ENCODE measurements around the gene DISC1. TPM values are rescaled to one million over a fixed set of nuclear protein-coding genes. Genes with fewer than 3 reads are reported as not detected.
A peak's percentile ranks its signal among the peaks of the same experiment; 100 is the strongest.
"Not testable (repeated sequence)": the region's sequence is repeated elsewhere in the genome, so short reads cannot be mapped to it uniquely, and the experiment has no call there.

DISC1 gene
- total and polyA plus RNA-seq, 2 experiments from 2014 or later = 2.1 to 6.5 TPM

DNA sequence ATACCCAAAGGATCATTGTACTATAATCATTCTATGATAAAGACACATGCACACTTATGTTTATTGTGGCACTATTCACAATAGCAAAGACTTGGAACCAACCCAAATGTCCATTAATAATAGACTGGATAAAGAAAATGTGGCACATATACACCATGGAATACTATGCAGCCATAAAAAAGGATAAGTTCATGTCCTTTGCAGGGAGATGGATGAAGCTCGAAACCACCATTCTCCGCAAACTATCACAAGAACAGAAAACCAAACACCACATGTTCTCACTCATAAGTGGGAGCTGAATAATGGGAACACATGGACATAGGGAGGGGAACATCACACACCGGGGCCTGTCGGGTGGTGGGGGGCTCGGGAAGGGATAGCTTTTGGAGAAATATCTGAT lies 321.5 kb downstream of the DISC1 start:
- not testable (repeated sequence) for H3K27ac ChIP-seq (ENCODE audit: low read depth); H2AFZ ChIP-seq; H3K27ac Mint-ChIP-seq; H3K9me2 ChIP-seq (ENCODE audit: insufficient read depth); H3K4me3 ChIP-seq; H3F3A ChIP-seq (replicated peaks; ENCODE audit: low read depth); H4K20me1 ChIP-seq (replicated peaks; ENCODE audit: insufficient read depth); H3K27me3 Mint-ChIP-seq (ENCODE audit: insufficient read depth, low read depth, poor library complexity); ATAC-seq; H3K36me3 ChIP-seq (ENCODE audit: insufficient read depth); H3K36me3 Mint-ChIP-seq (ENCODE audit: low read depth); DNase-seq (ENCODE audit: low spot score); H3K79me2 ChIP-seq (replicated peaks; ENCODE audit: insufficient read depth); H3K4me3 Mint-ChIP-seq; H3K27me3 ChIP-seq (ENCODE audit: insufficient read depth); H3K4me2 ChIP-seq
- Mint-ChIP-seq H3K4me1 (peaks cover 15% of the 10 kb centered on the region), H3K9me3 (peaks cover 12% of the 10 kb centered on the region; the same call in 2 of the 3 replicates)
- H3K4me1 ChIP-seq (ENCODE audit: insufficient read depth) = peaks cover 18% of the 10 kb centered on the region

DNA sequence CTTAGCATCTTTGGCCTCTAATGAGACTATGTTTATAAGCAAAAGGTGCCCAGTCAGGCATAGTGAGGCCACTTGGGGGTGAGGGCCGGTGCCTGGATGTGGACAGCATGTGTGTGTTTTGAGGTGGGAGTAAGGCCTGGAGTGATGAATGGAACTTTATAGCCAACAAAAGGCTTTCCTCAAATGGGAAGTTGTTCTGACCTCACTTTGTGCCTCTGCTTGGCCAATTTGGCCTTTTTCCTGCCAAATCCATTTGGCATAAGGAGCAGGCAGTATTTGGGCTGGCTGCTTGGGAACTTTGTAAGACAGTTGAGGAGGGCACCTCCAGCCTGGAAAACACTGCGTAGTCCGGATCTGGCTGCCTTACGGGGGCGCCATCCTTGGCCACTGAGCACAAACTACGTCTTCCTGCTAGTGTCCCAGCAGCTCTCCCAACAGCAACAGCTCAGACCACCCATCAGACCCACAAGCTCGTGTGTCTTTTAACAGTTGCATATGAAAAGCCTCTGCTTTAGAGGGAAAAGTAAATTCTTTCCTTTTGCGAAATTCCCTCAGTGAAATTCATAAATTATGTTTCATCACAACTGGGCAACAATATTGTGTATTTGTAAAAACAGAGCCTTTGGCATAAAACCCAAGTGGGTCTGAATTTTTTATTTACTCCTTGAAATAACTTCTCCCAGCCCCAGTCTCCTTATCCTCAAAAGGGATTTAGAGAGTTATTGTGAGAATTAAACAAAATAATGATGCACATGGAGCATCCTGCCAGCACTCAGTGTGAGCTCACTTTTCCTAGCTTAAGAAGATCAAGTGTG lies 322.9 kb downstream of the DISC1 start:
- H3K9me3 Mint-ChIP-seq = peaks cover 12% of the 10 kb centered on the region; the same call in 2 of the 3 replicates
- TF ChIP-seq, protein P1, sequence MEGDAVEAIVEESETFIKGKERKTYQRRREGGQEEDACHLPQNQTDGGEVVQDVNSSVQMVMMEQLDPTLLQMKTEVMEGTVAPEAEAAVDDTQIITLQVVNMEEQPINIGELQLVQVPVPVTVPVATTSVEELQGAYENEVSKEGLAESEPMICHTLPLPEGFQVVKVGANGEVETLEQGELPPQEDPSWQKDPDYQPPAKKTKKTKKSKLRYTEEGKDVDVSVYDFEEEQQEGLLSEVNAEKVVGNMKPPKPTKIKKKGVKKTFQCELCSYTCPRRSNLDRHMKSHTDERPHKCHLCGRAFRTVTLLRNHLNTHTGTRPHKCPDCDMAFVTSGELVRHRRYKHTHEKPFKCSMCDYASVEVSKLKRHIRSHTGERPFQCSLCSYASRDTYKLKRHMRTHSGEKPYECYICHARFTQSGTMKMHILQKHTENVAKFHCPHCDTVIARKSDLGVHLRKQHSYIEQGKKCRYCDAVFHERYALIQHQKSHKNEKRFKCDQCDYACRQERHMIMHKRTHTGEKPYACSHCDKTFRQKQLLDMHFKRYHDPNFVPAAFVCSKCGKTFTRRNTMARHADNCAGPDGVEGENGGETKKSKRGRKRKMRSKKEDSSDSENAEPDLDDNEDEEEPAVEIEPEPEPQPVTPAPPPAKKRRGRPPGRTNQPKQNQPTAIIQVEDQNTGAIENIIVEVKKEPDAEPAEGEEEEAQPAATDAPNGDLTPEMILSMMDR (conservative IDR thresholded peaks at IDR 0.05; ENCODE audit: low read depth in 2 of 2) = peak; percentile 48 to 75
- no peak for TF ChIP-seq ZNF114 (CRISPR knock-in tag; IDR thresholded peaks at IDR 0.05)
- no peak overlapping the region for H3K4me3 Mint-ChIP-seq
- peaks cover 5% of the 10 kb centered on the region for H3K27me3 Mint-ChIP-seq (ENCODE audit: insufficient read depth, low read depth, poor library complexity)
- peaks cover 15% of the 10 kb centered on the region for H3K4me1 Mint-ChIP-seq
- Histone ChIP-seq H3K27ac (ENCODE audit: low read depth) (no peak overlapping the region), H3K9me2 (ENCODE audit: insufficient read depth) (0 out of 2 replicates have a peak, but pooled peaks cover 5% of the 10 kb centered on the region), H4K20me1 (replicated peaks; ENCODE audit: insufficient read depth) (no peaks in the 10 kb centered on the region), H3K4me2 (peak overlapping the region; percentile 9; the same call in 1 of the 2 replicates), H3K4me3 (no peak overlapping the region), H3K79me2 (replicated peaks; ENCODE audit: insufficient read depth) (no peaks in the 10 kb centered on the region), H3K4me1 (ENCODE audit: insufficient read depth) (peaks cover 18% of the 10 kb centered on the region), H3K27me3 (ENCODE audit: insufficient read depth) (no peaks in the 10 kb centered on the region), H3F3A (replicated peaks; ENCODE audit: low read depth) (no peaks in the 10 kb centered on the region), H2AFZ (no peak overlapping the region), H3K36me3 (ENCODE audit: insufficient read depth) (no peaks in the 10 kb centered on the region)
- H3K36me3 Mint-ChIP-seq (ENCODE audit: low read depth) = peaks cover 3% of the 10 kb centered on the region; the same call in 2 of the 3 replicates
- DNase-seq (ENCODE audit: low spot score) (peak; percentile 63), ATAC-seq (peak; percentile 96)
- no peak overlapping the region; the same call in 1 of the 2 replicates for H3K27ac Mint-ChIP-seq

DNA sequence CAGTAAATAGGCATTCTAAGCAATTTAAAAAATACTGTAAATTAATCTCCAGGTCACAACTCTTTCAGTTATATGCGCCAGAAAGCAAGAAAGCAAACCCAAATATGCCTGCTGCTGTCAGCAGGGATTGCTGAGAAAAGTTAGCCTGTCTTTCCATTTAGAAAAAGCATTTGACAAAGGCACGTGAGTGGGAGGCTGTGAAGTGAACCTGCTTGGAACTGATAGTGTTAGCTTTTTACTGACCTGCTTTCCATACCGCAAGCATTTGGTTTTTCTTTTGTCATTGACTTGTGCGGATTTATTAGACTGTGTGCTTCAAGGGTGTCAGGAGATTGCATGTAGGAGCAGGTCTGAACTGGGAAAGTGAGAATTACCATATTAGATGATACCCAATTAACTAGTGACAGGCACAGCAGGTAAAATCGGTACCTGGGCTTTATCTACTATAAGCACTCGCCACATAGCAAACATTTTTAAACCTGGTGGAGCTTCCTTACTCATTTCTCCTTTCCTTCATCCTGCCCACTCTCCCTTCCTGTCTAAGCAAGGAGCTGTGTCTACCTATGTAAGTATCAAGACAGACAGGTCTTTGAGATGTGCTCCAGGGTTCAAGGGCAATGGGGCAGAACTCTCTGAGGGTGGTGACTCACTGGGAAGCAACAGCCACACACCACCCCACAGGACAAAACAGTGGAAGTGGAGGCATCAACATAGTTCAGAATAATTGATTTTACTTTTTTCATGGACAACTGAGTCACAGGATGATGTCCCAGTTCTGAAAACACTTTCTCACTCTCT lies 323.9 kb downstream of the DISC1 start:
- no peak overlapping the region for H3K27ac ChIP-seq (ENCODE audit: low read depth)
- no peak overlapping the region for H3K4me3 ChIP-seq
- H3K4me2 ChIP-seq = peak overlapping the region; percentile 48; the same call in 1 of the 2 replicates
- no peak for ATAC-seq
- H3K27me3 ChIP-seq (ENCODE audit: insufficient read depth) = no peaks in the 10 kb centered on the region
- H3K4me1 ChIP-seq (ENCODE audit: insufficient read depth) = peaks cover 18% of the 10 kb centered on the region
- no peaks in the 10 kb centered on the region for H3K36me3 ChIP-seq (ENCODE audit: insufficient read depth)
- no peaks in the 10 kb centered on the region for H3F3A ChIP-seq (replicated peaks; ENCODE audit: low read depth)
- Mint-ChIP-seq H3K4me3 (no peak overlapping the region), H3K36me3 (ENCODE audit: low read depth) (peaks cover 3% of the 10 kb centered on the region; the same call in 2 of the 3 replicates), H3K9me3 (peaks cover 12% of the 10 kb centered on the region; the same call in 2 of the 3 replicates), H3K27me3 (ENCODE audit: insufficient read depth, low read depth, poor library complexity) (peaks cover 2% of the 10 kb centered on the region), H3K27ac (no peak overlapping the region), H3K4me1 (peaks cover 15% of the 10 kb centered on the region)
- H3K79me2 ChIP-seq (replicated peaks; ENCODE audit: insufficient read depth) = no peaks in the 10 kb centered on the region
- H4K20me1 ChIP-seq (replicated peaks; ENCODE audit: insufficient read depth) = no peaks in the 10 kb centered on the region
- H2AFZ ChIP-seq = no peak overlapping the region
- no peak for DNase-seq (ENCODE audit: low spot score)
- H3K9me2 ChIP-seq (ENCODE audit: insufficient read depth) = 0 out of 2 replicates have a peak, but pooled peaks cover 8% of the 10 kb centered on the region
- TF ChIP-seq, protein P2, sequence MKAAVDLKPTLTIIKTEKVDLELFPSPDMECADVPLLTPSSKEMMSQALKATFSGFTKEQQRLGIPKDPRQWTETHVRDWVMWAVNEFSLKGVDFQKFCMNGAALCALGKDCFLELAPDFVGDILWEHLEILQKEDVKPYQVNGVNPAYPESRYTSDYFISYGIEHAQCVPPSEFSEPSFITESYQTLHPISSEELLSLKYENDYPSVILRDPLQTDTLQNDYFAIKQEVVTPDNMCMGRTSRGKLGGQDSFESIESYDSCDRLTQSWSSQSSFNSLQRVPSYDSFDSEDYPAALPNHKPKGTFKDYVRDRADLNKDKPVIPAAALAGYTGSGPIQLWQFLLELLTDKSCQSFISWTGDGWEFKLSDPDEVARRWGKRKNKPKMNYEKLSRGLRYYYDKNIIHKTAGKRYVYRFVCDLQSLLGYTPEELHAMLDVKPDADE (IDR thresholded peaks at IDR 0.05) = no peak
- TF ChIP-seq POLR2AphosphoS5 (IDR thresholded peaks at IDR 0.05; ENCODE audit: low read depth) (no peak), ZNF114 (CRISPR knock-in tag; IDR thresholded peaks at IDR 0.05) (no peak), CREB1 (CRISPR knock-in tag; IDR thresholded peaks at IDR 0.05; ENCODE audit: low read depth) (no peak), NANOG (IDR thresholded peaks at IDR 0.05; ENCODE audit: borderline replicate concordance) (no peak), ZNF331 (CRISPR knock-in tag; IDR thresholded peaks at IDR 0.05; ENCODE audit: low read depth) (no peak), EZH2 (IDR thresholded peaks at IDR 0.05; ENCODE audit: low read depth, unreplicated experiment) (no peak)
- TF ChIP-seq, protein P3, sequence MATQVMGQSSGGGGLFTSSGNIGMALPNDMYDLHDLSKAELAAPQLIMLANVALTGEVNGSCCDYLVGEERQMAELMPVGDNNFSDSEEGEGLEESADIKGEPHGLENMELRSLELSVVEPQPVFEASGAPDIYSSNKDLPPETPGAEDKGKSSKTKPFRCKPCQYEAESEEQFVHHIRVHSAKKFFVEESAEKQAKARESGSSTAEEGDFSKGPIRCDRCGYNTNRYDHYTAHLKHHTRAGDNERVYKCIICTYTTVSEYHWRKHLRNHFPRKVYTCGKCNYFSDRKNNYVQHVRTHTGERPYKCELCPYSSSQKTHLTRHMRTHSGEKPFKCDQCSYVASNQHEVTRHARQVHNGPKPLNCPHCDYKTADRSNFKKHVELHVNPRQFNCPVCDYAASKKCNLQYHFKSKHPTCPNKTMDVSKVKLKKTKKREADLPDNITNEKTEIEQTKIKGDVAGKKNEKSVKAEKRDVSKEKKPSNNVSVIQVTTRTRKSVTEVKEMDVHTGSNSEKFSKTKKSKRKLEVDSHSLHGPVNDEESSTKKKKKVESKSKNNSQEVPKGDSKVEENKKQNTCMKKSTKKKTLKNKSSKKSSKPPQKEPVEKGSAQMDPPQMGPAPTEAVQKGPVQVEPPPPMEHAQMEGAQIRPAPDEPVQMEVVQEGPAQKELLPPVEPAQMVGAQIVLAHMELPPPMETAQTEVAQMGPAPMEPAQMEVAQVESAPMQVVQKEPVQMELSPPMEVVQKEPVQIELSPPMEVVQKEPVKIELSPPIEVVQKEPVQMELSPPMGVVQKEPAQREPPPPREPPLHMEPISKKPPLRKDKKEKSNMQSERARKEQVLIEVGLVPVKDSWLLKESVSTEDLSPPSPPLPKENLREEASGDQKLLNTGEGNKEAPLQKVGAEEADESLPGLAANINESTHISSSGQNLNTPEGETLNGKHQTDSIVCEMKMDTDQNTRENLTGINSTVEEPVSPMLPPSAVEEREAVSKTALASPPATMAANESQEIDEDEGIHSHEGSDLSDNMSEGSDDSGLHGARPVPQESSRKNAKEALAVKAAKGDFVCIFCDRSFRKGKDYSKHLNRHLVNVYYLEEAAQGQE (IDR thresholded peaks at IDR 0.05; ENCODE audit: unreplicated experiment) = no peak
